ENCODE measurements around the gene ANO2.

The ANO2 gene

DNA sequence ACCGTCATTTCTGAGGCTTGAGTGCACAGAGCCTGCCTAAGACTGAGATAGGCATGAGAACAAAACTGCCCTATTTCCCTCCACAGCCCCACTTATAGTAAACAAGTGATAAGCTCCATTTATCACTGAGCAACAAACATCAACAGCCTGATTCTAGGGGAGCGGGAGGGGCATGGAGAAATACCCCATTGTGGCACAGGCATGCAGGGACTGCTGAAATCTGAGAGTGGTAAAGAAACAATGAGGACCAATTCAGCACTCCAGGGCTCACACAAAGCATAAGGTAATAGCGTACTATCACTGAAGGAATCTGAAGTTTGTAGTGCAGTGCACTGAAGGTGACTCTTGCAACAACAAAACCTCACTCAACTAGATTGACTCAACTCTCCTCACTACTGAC lies 186.7 kb downstream of the ANO2 start:
- DNase-seq (ENCODE audit: low read depth): no peak
- H3K4me3 ChIP-seq (ENCODE audit: low read length): no peak overlapping the region
- TF ChIP-seq, protein P1, sequence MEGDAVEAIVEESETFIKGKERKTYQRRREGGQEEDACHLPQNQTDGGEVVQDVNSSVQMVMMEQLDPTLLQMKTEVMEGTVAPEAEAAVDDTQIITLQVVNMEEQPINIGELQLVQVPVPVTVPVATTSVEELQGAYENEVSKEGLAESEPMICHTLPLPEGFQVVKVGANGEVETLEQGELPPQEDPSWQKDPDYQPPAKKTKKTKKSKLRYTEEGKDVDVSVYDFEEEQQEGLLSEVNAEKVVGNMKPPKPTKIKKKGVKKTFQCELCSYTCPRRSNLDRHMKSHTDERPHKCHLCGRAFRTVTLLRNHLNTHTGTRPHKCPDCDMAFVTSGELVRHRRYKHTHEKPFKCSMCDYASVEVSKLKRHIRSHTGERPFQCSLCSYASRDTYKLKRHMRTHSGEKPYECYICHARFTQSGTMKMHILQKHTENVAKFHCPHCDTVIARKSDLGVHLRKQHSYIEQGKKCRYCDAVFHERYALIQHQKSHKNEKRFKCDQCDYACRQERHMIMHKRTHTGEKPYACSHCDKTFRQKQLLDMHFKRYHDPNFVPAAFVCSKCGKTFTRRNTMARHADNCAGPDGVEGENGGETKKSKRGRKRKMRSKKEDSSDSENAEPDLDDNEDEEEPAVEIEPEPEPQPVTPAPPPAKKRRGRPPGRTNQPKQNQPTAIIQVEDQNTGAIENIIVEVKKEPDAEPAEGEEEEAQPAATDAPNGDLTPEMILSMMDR (conservative IDR thresholded peaks at IDR 0.05; ENCODE audit: low read length): no peak

DNA sequence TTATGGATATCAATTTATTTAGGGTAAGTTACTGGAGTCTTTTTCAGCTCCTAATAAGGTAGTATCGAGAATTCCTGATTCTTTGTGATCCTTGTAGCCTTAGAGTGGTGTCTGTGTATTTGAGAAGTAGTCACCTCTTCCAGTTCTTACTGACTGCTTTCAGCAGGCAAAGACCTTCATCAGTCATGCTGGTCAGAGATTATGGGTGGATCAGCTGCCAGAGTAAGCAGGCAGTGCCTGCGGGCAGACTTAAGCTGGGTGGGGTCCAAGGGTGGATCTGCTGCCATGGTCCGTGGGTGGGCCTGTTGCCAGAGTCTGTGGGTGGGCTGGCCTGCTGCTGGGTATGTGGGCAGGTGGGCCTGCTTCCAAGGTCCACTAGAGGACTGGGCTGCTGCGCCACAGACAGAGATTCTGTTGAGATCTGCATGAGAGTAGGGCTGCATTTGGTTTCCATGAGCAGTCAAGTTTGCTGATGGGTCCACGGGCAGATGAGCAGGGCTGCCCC lies 188.7 kb downstream of the ANO2 start:
- TF ChIP-seq, protein P1 (conservative IDR thresholded peaks at IDR 0.05; ENCODE audit: low read length): no peak
- no peak overlapping the region for H3K4me3 ChIP-seq (ENCODE audit: low read length)
- no peak for DNase-seq (ENCODE audit: low read depth)

DNA sequence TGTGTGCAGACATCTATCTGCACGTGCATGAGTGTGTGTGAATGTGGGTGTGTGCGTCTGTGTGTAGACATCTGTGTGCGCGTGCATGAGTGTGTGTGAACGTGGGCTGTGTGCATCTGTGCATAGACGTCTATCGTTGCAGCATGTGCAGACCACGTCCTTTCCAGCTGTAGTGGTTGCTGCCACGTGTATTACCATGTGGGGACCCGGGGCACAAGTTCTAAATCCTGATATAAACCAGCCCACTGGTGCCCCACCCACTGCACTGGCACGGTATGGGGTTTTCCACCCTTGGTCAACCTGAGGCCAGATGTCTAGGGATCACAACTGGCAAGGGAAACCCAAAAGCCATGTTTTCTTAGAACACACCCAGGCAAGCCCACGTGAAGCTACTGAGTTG lies 197.0 kb downstream of the ANO2 start:
- DNase-seq (ENCODE audit: low read depth): no peak
- TF ChIP-seq, protein P1 (conservative IDR thresholded peaks at IDR 0.05; ENCODE audit: low read length): no peak
- no peak overlapping the region for H3K4me3 ChIP-seq (ENCODE audit: low read length)

GRCh38 chr12:5746917-5747316 lies 198.1 kb downstream of the ANO2 start:
- TF ChIP-seq, protein P1 (conservative IDR thresholded peaks at IDR 0.05; ENCODE audit: low read length): no peak
- H3K4me3 ChIP-seq (ENCODE audit: low read length): no peak overlapping the region
- no peak for DNase-seq (ENCODE audit: low read depth)

- H3K4me3 ChIP-seq (ENCODE audit: low read length): no peak overlapping the region
- TF ChIP-seq, protein P1 (conservative IDR thresholded peaks at IDR 0.05; ENCODE audit: low read length): no peak
- DNase-seq (ENCODE audit: low read depth): no peak
These were observed 198.8 kb downstream of the ANO2 start for GRCh38 chr12:5746036-5746908.

DNA sequence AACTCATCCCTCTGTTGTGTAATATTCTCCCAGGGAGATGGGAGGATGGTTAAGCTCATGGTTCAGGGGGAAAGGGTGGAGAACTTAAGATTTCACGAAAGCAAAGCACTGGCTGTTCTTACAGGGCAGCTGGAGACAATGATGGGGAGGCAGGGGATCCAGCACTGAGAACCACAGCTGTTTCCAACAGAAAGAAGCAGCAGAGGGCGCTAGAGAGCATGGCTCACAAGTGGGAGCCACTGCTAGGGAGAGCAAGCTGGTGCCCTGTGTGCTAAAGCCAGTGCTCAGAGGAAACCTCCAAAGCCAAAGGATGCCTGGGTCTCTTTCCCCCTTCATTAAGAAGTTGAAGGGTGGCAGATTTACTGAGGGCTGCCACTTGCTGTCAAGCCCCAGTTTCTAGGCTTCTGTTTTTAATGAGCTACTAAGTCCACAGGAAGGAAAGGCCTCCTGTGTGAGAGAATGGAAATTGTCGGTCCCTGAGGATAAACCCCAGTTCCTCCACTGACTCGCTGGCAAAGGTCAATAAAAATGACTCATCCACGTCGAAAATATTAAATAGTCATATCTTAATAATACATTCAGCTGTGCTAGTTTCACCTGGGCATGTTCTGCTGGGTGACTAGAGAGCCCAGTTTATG lies 199.7 kb downstream of the ANO2 start:
- no peak overlapping the region for H3K4me3 ChIP-seq (ENCODE audit: low read length)
- TF ChIP-seq, protein P1 (conservative IDR thresholded peaks at IDR 0.05; ENCODE audit: low read length): peak; percentile 93
- peak; percentile 66 for DNase-seq (ENCODE audit: low read depth)
